Measurements from ENCODE around the gene TOR2A. TPM values are rescaled to one million over a fixed set of nuclear protein-coding genes. Genes with fewer than 3 reads are reported as not detected.

Gene TOR2A
- total RNA-seq, 1 donor from 2014 or later = 29.1 TPM

- Mint-ChIP-seq H3K27me3 (ENCODE audit: unreplicated experiment) (no peaks in the 10 kb centered on the region), H3K27ac (ENCODE audit: unreplicated experiment) (no peak overlapping the region), H3K9me3 (ENCODE audit: unreplicated experiment) (no peaks in the 10 kb centered on the region), H3K4me3 (ENCODE audit: unreplicated experiment) (no peak overlapping the region), H3K4me1 (ENCODE audit: unreplicated experiment) (peaks cover 9% of the 10 kb centered on the region), H3K36me3 (ENCODE audit: low read depth, unreplicated experiment) (no peaks in the 10 kb centered on the region)
- TF ChIP-seq CTCF (IDR thresholded peaks at IDR 0.05; ENCODE audit: unreplicated experiment) = no peak
- DNase-seq (ENCODE audit: low spot score) = peak; percentile 43
Observed at GRCh38 chr9:127776195-127776923, 41.3 kb upstream of the TOR2A start.

- H3K4me3 Mint-ChIP-seq (ENCODE audit: unreplicated experiment) = no peak overlapping the region
Observed at GRCh38 chr9:127773981-127774380, 38.9 kb upstream of the TOR2A start.

GRCh38 chr9:127773272-127773671 is 38.2 kb upstream of the TOR2A start:
- Mint-ChIP-seq H3K27me3 (ENCODE audit: unreplicated experiment) (peaks cover 4% of the 10 kb centered on the region), H3K27ac (ENCODE audit: unreplicated experiment) (no peak overlapping the region), H3K9me3 (ENCODE audit: unreplicated experiment) (no peaks in the 10 kb centered on the region), H3K36me3 (ENCODE audit: low read depth, unreplicated experiment) (peaks cover 6% of the 10 kb centered on the region), H3K4me1 (ENCODE audit: unreplicated experiment) (peaks cover 24% of the 10 kb centered on the region), H3K4me3 (ENCODE audit: unreplicated experiment) (no peak overlapping the region)
- no peak for DNase-seq (ENCODE audit: low spot score)
- no peak for TF ChIP-seq CTCF (IDR thresholded peaks at IDR 0.05; ENCODE audit: unreplicated experiment)

More at GRCh38 chr9:127773981-127774380, 38.9 kb upstream of the TOR2A start:
- DNase-seq (ENCODE audit: low spot score) = no peak
- Mint-ChIP-seq H3K27ac (ENCODE audit: unreplicated experiment) (no peak overlapping the region), H3K27me3 (ENCODE audit: unreplicated experiment) (peaks cover 4% of the 10 kb centered on the region), H3K4me1 (ENCODE audit: unreplicated experiment) (peaks cover 19% of the 10 kb centered on the region), H3K9me3 (ENCODE audit: unreplicated experiment) (no peaks in the 10 kb centered on the region), H3K36me3 (ENCODE audit: low read depth, unreplicated experiment) (peaks cover 3% of the 10 kb centered on the region)
- no peak for TF ChIP-seq CTCF (IDR thresholded peaks at IDR 0.05; ENCODE audit: unreplicated experiment)

GRCh38 chr9:127772603-127773002 is 37.5 kb upstream of the TOR2A start:
- H3K4me1 Mint-ChIP-seq (ENCODE audit: unreplicated experiment) = peaks cover 25% of the 10 kb centered on the region
- no peak overlapping the region for H3K27ac Mint-ChIP-seq (ENCODE audit: unreplicated experiment)
- peaks cover 4% of the 10 kb centered on the region for H3K27me3 Mint-ChIP-seq (ENCODE audit: unreplicated experiment)
- no peak for DNase-seq (ENCODE audit: low spot score)
- no peaks in the 10 kb centered on the region for H3K9me3 Mint-ChIP-seq (ENCODE audit: unreplicated experiment)
- H3K4me3 Mint-ChIP-seq (ENCODE audit: unreplicated experiment) = no peak overlapping the region
- H3K36me3 Mint-ChIP-seq (ENCODE audit: low read depth, unreplicated experiment) = peaks cover 6% of the 10 kb centered on the region
- no peak for TF ChIP-seq CTCF (IDR thresholded peaks at IDR 0.05; ENCODE audit: unreplicated experiment)

GRCh38 chr9:127771570-127772189 is 36.6 kb upstream of the TOR2A start:
- Mint-ChIP-seq H3K4me1 (ENCODE audit: unreplicated experiment) (peaks cover 32% of the 10 kb centered on the region), H3K9me3 (ENCODE audit: unreplicated experiment) (no peaks in the 10 kb centered on the region), H3K4me3 (ENCODE audit: unreplicated experiment) (peak overlapping the region; percentile 95), H3K27me3 (ENCODE audit: unreplicated experiment) (peaks cover 5% of the 10 kb centered on the region), H3K27ac (ENCODE audit: unreplicated experiment) (no peak overlapping the region), H3K36me3 (ENCODE audit: low read depth, unreplicated experiment) (peaks cover 15% of the 10 kb centered on the region)
- no peak for TF ChIP-seq CTCF (IDR thresholded peaks at IDR 0.05; ENCODE audit: unreplicated experiment)
- DNase-seq (ENCODE audit: low spot score) = no peak

Measured in endothelial cell (in vitro differentiated cells).